NCI-H748 treated with DMSO at 0.1 percent for 48 hours (cell line): Measurements from ENCODE around the gene MYRIP.
"Not testable (repeated sequence)": the region's sequence is repeated elsewhere in the genome, so short reads cannot be mapped to it uniquely, and the experiment has no call there.

ENCODE experiments used
- DNase-seq: peaks from one replicate; lab custom pipeline; 2025; lab: John Stamatoyannopoulos, UW

The MYRIP gene

GRCh38 chr3:40237889-40238571 is 428.6 kb downstream of the MYRIP start:
- DNase-seq, result no peak

GRCh38 chr3:40240921-40241320 is 431.5 kb downstream of the MYRIP start:
- no peak for DNase-seq

GRCh38 chr3:40242216-40242615 is 432.8 kb downstream of the MYRIP start:
- DNase-seq, result no peak

- DNase-seq, result no peak
These were observed 433.2 kb downstream of the MYRIP start for GRCh38 chr3:40242638-40243037.

GRCh38 chr3:40243056-40243455 is 433.6 kb downstream of the MYRIP start:
- DNase-seq, result no peak

- DNase-seq, result no peak
These were observed 438.5 kb downstream of the MYRIP start for GRCh38 chr3:40247714-40248454.

GRCh38 chr3:40248591-40248990 is 439.2 kb downstream of the MYRIP start:
- no peak for DNase-seq

GRCh38 chr3:40249168-40249567 is 439.8 kb downstream of the MYRIP start:
- DNase-seq, result no peak

- DNase-seq, result no peak
These were observed 445.1 kb downstream of the MYRIP start for GRCh38 chr3:40254491-40254890.

- no peak for DNase-seq
These were observed 445.5 kb downstream of the MYRIP start for GRCh38 chr3:40254891-40255290.

GRCh38 chr3:40255532-40255931 is 446.1 kb downstream of the MYRIP start:
- no peak for DNase-seq

- DNase-seq, result no peak
These were observed 448.7 kb downstream of the MYRIP start for GRCh38 chr3:40258064-40258463.

GRCh38 chr3:40258555-40258954 is 449.1 kb downstream of the MYRIP start:
- DNase-seq, result no peak

- DNase-seq, result no peak
These were observed 452.9 kb downstream of the MYRIP start for GRCh38 chr3:40262331-40262730.

GRCh38 chr3:40264451-40264850 is 455.0 kb downstream of the MYRIP start:
- no peak for DNase-seq

- DNase-seq, result no peak
These were observed 455.8 kb downstream of the MYRIP start for GRCh38 chr3:40265181-40265580.

- DNase-seq, result no peak
These were observed 458.7 kb downstream of the MYRIP start for GRCh38 chr3:40267937-40268724.

- DNase-seq, result no peak
These were observed 459.6 kb downstream of the MYRIP start for GRCh38 chr3:40268802-40269524.

- no peak for DNase-seq
These were observed 469.4 kb downstream of the MYRIP start for GRCh38 chr3:40278791-40279190.

GRCh38 chr3:40281995-40282394 is 472.6 kb downstream of the MYRIP start:
- DNase-seq, result no peak

GRCh38 chr3:40283057-40283456 is 473.6 kb downstream of the MYRIP start:
- not testable (repeated sequence) for DNase-seq

- DNase-seq, result no peak
These were observed 477.8 kb downstream of the MYRIP start for GRCh38 chr3:40287248-40287647.
